ENCODE results near the gene ADCK2. TPM values are rescaled to one million over a fixed set of nuclear protein-coding genes. Genes with fewer than 3 reads are reported as not detected.

ADCK2 gene
- total RNA-seq, 1 donor from 2014 or later: 22.4 TPM

- DNase-seq (ENCODE audit: low spot score): no peak
Observed at GRCh38 chr7:140744005-140744404, 71.3 kb downstream of the ADCK2 start.

Other genes starting within 250 kb of the ADCK2 start
- 118 TPM for gene MKRN1, start 193.4 kb upstream of the ADCK2 start, total RNA-seq
- 14.0 TPM for gene DENND2A, start 32.1 kb upstream of the ADCK2 start, total RNA-seq
- gene NDUFB2, start 23.8 kb downstream of the ADCK2 start, total RNA-seq: 224 TPM